Left renal cortex interstitium (tissue), 4 donors: ENCODE data around the gene CATSPER2. TPM values are rescaled to one million over a fixed set of nuclear protein-coding genes. Genes with fewer than 3 reads are reported as not detected.
"Not testable (repeated sequence)": the region's sequence is repeated elsewhere in the genome, so short reads cannot be mapped to it uniquely, and the experiment has no call there.

ENCODE experiments used
- DNase-seq, 4 donors: peaks; one replicate each; pipeline ENCODE4 v3.0.0-alpha.2; 2013; ENCODE audit warnings: low read depth in 4 of 4, low spot score in 2 of 4, missing footprints in 1 of 4
- polyA plus RNA-seq, 4 donors: library from polyadenylated mRNA; unstranded; fragments of 120-200 nt; gene quantifications; one replicate each; pipeline ENCODE4 v1.2.1, GENCODE V29; 2013; ENCODE audit not compliant: insufficient read length in 4 of 4

The CATSPER2 gene
- polyA plus RNA-seq, 4 donors = 1.6 to 14.4 (median 7.3) TPM

- DNase-seq = not testable (repeated sequence)
Observed at GRCh38 chr15:43593328-43594190, 55.1 kb downstream of the CATSPER2 start, which contains the start of gene CKMT1B. TSS of gene CKMT1B (plus strand) at chr15:43594027. CDS start at chr15:43594219, 192 bp downstream.

GRCh38 chr15:43592841-43593240 lies 55.8 kb downstream of the CATSPER2 start:
- not testable (repeated sequence) for DNase-seq

DNA sequence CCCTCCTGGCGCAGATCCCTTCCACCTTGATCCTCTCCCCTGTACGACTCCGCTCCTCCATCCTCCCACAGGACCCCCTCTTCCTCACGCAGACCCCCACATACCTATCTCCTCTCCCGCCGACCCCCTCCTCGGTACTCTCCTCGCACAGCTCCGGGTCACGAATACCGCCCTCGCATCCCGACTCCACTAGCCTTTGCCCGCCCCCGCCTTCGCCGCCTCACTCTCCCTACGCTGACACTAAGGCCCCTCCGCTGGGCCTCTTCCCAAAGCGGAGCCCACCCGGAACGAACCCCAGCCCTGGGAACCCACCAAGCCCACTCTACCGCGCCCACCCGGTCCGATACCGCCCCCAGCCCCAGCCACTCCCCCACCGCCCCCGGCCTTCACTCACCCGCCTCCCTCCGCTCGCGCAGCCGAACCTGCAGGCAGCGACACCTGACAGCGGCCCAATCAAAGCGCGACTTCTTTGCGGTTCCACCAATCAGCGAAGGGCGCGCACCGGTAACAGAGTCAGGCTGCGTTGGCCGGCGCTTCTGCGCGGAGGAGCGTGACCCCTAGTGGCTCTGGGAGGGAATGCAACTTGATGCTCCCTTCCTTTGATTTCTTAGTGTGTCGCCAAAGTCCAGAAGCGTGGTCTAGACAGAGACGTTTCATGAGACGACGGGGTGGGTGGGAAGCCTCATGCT lies 58.7 kb downstream of the CATSPER2 start, which contains the start of gene PPIP5K1:
PPIP5K1 (minus strand) TSS at position 431 of the 689 bp plus-strand sequence. CDS start 5,704 bp downstream, outside the sequence.
- DNase-seq = not testable (repeated sequence)

Other genes with a start within 250 kb of the CATSPER2 start
- 100 to 1,000 TPM in 2 of 4 donors, 10 to 100 TPM in 2; 61.5 to 108 (median 86.0) TPM for gene TP53BP1, start 155.7 kb downstream of the CATSPER2 start, polyA plus RNA-seq
- gene MAP1A, start 131.2 kb downstream of the CATSPER2 start, polyA plus RNA-seq = 1 to 10 TPM; 7.8 to 9.3 (median 8.8) TPM
- gene PPIP5K1, start 58.6 kb downstream of the CATSPER2 start, polyA plus RNA-seq = 10 to 100 TPM; 12.8 to 40.0 (median 28.8) TPM
- gene CKMT1B, start 54.8 kb downstream of the CATSPER2 start, polyA plus RNA-seq = 1 to 10 TPM; 1.5 to 3.5 (median 2.6) TPM
- 1 to 10 TPM in 2 of 4 donors, under 1 TPM in 2; 0.21 to 3.3 (median 0.98) TPM for gene STRC, start 30.0 kb downstream of the CATSPER2 start, polyA plus RNA-seq
- gene CKMT1A, start 45.0 kb upstream of the CATSPER2 start, polyA plus RNA-seq = 1 to 10 TPM; 1.4 to 4.0 (median 3.1) TPM
- 100 to 1,000 TPM; 502 to 600 (median 552) TPM for gene PDIA3, start 97.6 kb upstream of the CATSPER2 start, polyA plus RNA-seq
- 1 to 10 TPM; 3.2 to 5.1 (median 3.8) TPM for gene ELL3, start 128.1 kb upstream of the CATSPER2 start, polyA plus RNA-seq
- 100 to 1,000 TPM; 585 to 822 (median 645) TPM for gene SERF2, start 143.5 kb upstream of the CATSPER2 start, polyA plus RNA-seq
- under 1 TPM in 1 of 4 donors, not detected in 3; 0.66 TPM for gene SERINC4, start 151.4 kb upstream of the CATSPER2 start, polyA plus RNA-seq
- 10 to 100 TPM in 3 of 4 donors, 1 to 10 TPM in 1; 9.9 to 20.9 (median 13.9) TPM for gene HYPK, start 151.8 kb upstream of the CATSPER2 start, polyA plus RNA-seq
- gene MFAP1, start 175.8 kb upstream of the CATSPER2 start, polyA plus RNA-seq = 10 to 100 TPM; 57.3 to 75.7 (median 62.3) TPM
- 10 to 100 TPM; 13.7 to 15.7 (median 14.7) TPM for gene WDR76, start 178.2 kb upstream of the CATSPER2 start, polyA plus RNA-seq